H1 (cell line): ENCODE measurements around the gene SOX14. TPM values are rescaled to one million over a fixed set of nuclear protein-coding genes. Genes with fewer than 3 reads are reported as not detected.

Experiments used
- CTCF ChIA-PET: fragments of 300-600 bp; sonication (Branson Sonifier 250); formaldehyde crosslinking; loops from one replicate; lab custom pipeline; 2021; ENCODE audit not compliant: partially characterized antibody; lab: Charles Lee
- POLR2A ChIA-PET: fragments of 300-600 bp; sonication (Branson Sonifier 250); formaldehyde crosslinking; loops from one replicate; lab custom pipeline; 2021; ENCODE audit warnings: inconsistent platforms; ENCODE audit not compliant: partially characterized antibody; lab: Charles Lee
- DNase-seq, 2 experiments: peaks; one replicate each; pipeline versions ENCODE4 v3.0.0 to v3.0.0-alpha.2; 2010 to 2022; ENCODE audit warnings: low spot score in 2 of 2, low read depth in 1 of 2, mixed read lengths in 1 of 2
- FAIRE-seq: peaks from 2 replicates; lab custom pipeline; 2011; peaks lifted over from hg19 to GRCh38; lab: Jason Lieb, UNC
- H2AFZ ChIP-seq: 2 replicates; pipeline ENCODE4 v1.8.1; 2012; ENCODE audit warnings: low read length, inconsistent platforms
- H2AK5ac ChIP-seq: 2 replicates; pipeline ENCODE4 v1.6.1; 2013; ENCODE audit warnings: low read depth, low read length
- H2BK120ac ChIP-seq: replicated peaks from 2 replicates; pipeline ENCODE3; 2013; ENCODE audit warnings: low read depth, low read length, inconsistent platforms
- H2BK12ac ChIP-seq: 2 replicates; pipeline ENCODE4 v1.6.1; 2013; ENCODE audit warnings: low read depth, low read length
- H2BK15ac ChIP-seq: 2 replicates; pipeline ENCODE4 v1.6.1; 2013; ENCODE audit warnings: low read length
- H2BK20ac ChIP-seq: 2 replicates; pipeline ENCODE4 v1.6.1; 2013; ENCODE audit warnings: low read length
- H2BK5ac ChIP-seq: 2 replicates; pipeline ENCODE4 v1.6.1; 2013; ENCODE audit warnings: low read depth, low read length
- H3K14ac ChIP-seq: 2 replicates; pipeline ENCODE4 v1.6.1; 2013; ENCODE audit warnings: inconsistent platforms; ENCODE audit not compliant: insufficient read length
- H3K18ac ChIP-seq: 2 replicates; pipeline ENCODE4 v1.6.1; 2013; ENCODE audit warnings: low read length; ENCODE audit errors: extremely low read depth
- H3K23ac ChIP-seq: 2 replicates; pipeline ENCODE4 v1.6.1; 2013; ENCODE audit warnings: inconsistent platforms; ENCODE audit not compliant: insufficient read length
- H3K23me2 ChIP-seq: 2 replicates; pipeline ENCODE4 v1.6.1; 2013; ENCODE audit warnings: low read depth, low read length
- H3K27ac ChIP-seq: 2 replicates; pipeline ENCODE4 v1.6.1; 2011; ENCODE audit warnings: low read depth, low read length, inconsistent platforms
- H3K27me3 ChIP-seq, 4 experiments: replicated peaks in 1 of 4; 1 replicate in 1 of 4; 2 replicates in 3 of 4; pipeline versions ENCODE4 v1.6.1 to v1.8.1; 2011 to 2013; ENCODE audit warnings: low read length in 3 of 4, mild to moderate bottlenecking in 3 of 4, inconsistent platforms in 2 of 4, mixed read lengths in 2 of 4, moderate library complexity in 1 of 4; ENCODE audit not compliant: control insufficient read depth in 3 of 4, insufficient read depth in 3 of 4; ENCODE audit errors: extremely low read depth in 1 of 4
- H3K36me3 ChIP-seq, 4 experiments: 2 replicates each; pipeline versions ENCODE4 v1.6.1 to v1.8.1; 2011 to 2013; ENCODE audit warnings: mild to moderate bottlenecking in 4 of 4, low read length in 3 of 4, moderate library complexity in 2 of 4, control low read depth in 1 of 4, inconsistent platforms in 1 of 4; ENCODE audit not compliant: insufficient read depth in 4 of 4, control insufficient read depth in 2 of 4
- H3K4ac ChIP-seq: replicated peaks from 2 replicates; pipeline ENCODE3; 2013; ENCODE audit warnings: low read length, low read depth, mixed read lengths, inconsistent platforms; ENCODE audit not compliant: insufficient read length
- H3K4me1 ChIP-seq, 4 experiments: replicated peaks in 1 of 4; 1 replicate in 1 of 4; 2 replicates in 3 of 4; pipeline versions ENCODE4 v1.6.1 to v1.8.1; 2011 to 2013; ENCODE audit warnings: low read length in 3 of 4, inconsistent platforms in 2 of 4, mixed read lengths in 1 of 4; ENCODE audit not compliant: insufficient read depth in 4 of 4, control insufficient read depth in 3 of 4
- H3K4me2 ChIP-seq, 2 experiments: 2 replicates each; pipeline versions ENCODE4 v1.6.1 to v1.8.1; 2011 to 2013; ENCODE audit warnings: low read depth in 2 of 2, low read length in 2 of 2, control low read depth in 1 of 2, inconsistent platforms in 1 of 2, mild to moderate bottlenecking in 1 of 2; ENCODE audit not compliant: insufficient read depth in 1 of 2
- H3K4me3 ChIP-seq, 4 experiments: fragments of 200-600, 300-600 bp in 1 of 4; sonication (generic), shearing (Covaris generic), sonication (Bioruptor Twin) in 1 of 4; 2 replicates each; pipeline versions ENCODE4 v1.5.1 to v1.8.1; 2011 to 2016; ENCODE audit warnings: low read length in 4 of 4, low read depth in 3 of 4, control low read depth in 2 of 4, inconsistent platforms in 2 of 4, mild to moderate bottlenecking in 2 of 4, mixed read lengths in 1 of 4, moderate library complexity in 1 of 4; ENCODE audit not compliant: insufficient read depth in 2 of 4; ENCODE audit errors: extremely low read depth in 1 of 4
- H3K56ac ChIP-seq: replicated peaks from 2 replicates; pipeline ENCODE3; 2013; ENCODE audit warnings: low read depth, mild to moderate bottlenecking, mixed read lengths, low read length, inconsistent platforms; ENCODE audit not compliant: insufficient read length
- H3K79me1 ChIP-seq: 2 replicates; pipeline ENCODE4 v1.6.1; 2013; ENCODE audit warnings: low read depth, low read length, control low read depth
- H3K79me2 ChIP-seq, 2 experiments: 2 replicates each; pipeline versions ENCODE4 v1.6.1 to v1.8.1; 2012 to 2013; ENCODE audit warnings: low read length in 2 of 2, mild to moderate bottlenecking in 2 of 2, inconsistent platforms in 1 of 2; ENCODE audit not compliant: insufficient read depth in 2 of 2, control insufficient read depth in 1 of 2
- H3K9ac ChIP-seq, 4 experiments: replicated peaks in 1 of 4; 1 replicate in 1 of 4; 2 replicates in 3 of 4; pipeline versions ENCODE4 v1.6.1 to v1.8.1; 2011 to 2013; ENCODE audit warnings: low read depth in 3 of 4, low read length in 3 of 4, control low read depth in 2 of 4, mild to moderate bottlenecking in 2 of 4, moderate library complexity in 2 of 4, inconsistent platforms in 1 of 4; ENCODE audit errors: extremely low read depth in 1 of 4
- H3K9me3 ChIP-seq, 2 experiments: 2 replicates each; pipeline versions ENCODE4 v1.6.1 to v1.8.1; 2012 to 2013; ENCODE audit warnings: mild to moderate bottlenecking in 2 of 2, moderate library complexity in 2 of 2, control low read depth in 1 of 2, inconsistent platforms in 1 of 2, low read depth in 1 of 2, low read length in 1 of 2, mixed read lengths in 1 of 2; ENCODE audit not compliant: insufficient read depth in 2 of 2
- H4K20me1 ChIP-seq, 2 experiments: replicated peaks in 1 of 2; 2 replicates each; pipeline versions ENCODE3 to v1.8.1; 2011 to 2013; ENCODE audit warnings: inconsistent platforms in 2 of 2, low read length in 2 of 2, mild to moderate bottlenecking in 1 of 2; ENCODE audit not compliant: insufficient read depth in 2 of 2, control insufficient read depth in 1 of 2
- H4K5ac ChIP-seq: 2 replicates; pipeline ENCODE4 v1.6.1; 2013; ENCODE audit warnings: low read length, low read depth, mixed read lengths, inconsistent platforms; ENCODE audit not compliant: insufficient read length
- H4K8ac ChIP-seq: 2 replicates; pipeline ENCODE4 v1.8.0; 2013; ENCODE audit warnings: mild to moderate bottlenecking, moderate library complexity, low read length, inconsistent platforms; ENCODE audit not compliant: insufficient read depth; ENCODE audit errors: extremely low read depth
- H4K91ac ChIP-seq: replicated peaks from 2 replicates; pipeline ENCODE3; 2013; ENCODE audit warnings: low read length, mixed read lengths, inconsistent platforms; ENCODE audit not compliant: insufficient read length
- ATF3 ChIP-seq: IDR thresholded peaks from 2 replicates; pipeline ENCODE4 v1.6.1; 2011; ENCODE audit warnings: low read depth, mild to moderate bottlenecking, low read length; ENCODE audit not compliant: insufficient read depth
- BACH1 ChIP-seq: IDR thresholded peaks from 2 replicates; pipeline ENCODE4 v1.6.1; 2012; ENCODE audit warnings: low read length, improper control_type of control experiment
- CBX5 ChIP-seq: fragments of 300-800, 300-1000 bp; sonication (generic); IDR thresholded peaks from 2 replicates; pipeline ENCODE4 v1.7.1; 2016; ENCODE audit warnings: antibody characterized with exemption, low read length, low read depth
- CHD1 ChIP-seq: IDR thresholded peaks from 2 replicates; pipeline ENCODE4 v1.6.1; 2012; ENCODE audit warnings: low read depth, low read length, improper control_type of control experiment
- CREB1 ChIP-seq: IDR thresholded peaks from 2 replicates; pipeline ENCODE4 v1.6.1; 2012; ENCODE audit warnings: inconsistent platforms
- EZH2 ChIP-seq: fragments of 200-600 bp; sonication (generic); IDR thresholded peaks from 2 replicates; pipeline ENCODE4 v1.7.1; 2012; ENCODE audit warnings: low read depth, mild to moderate bottlenecking, moderate library complexity, low read length, inconsistent platforms; ENCODE audit not compliant: severe bottlenecking
- KDM5A ChIP-seq: fragments of 200-600 bp; IDR thresholded peaks from 2 replicates; pipeline ENCODE4 v1.7.1; 2012; ENCODE audit warnings: mild to moderate bottlenecking, low read length, inconsistent platforms, mixed read lengths
- RAD21 ChIP-seq, 2 experiments: IDR thresholded peaks in 1 of 2; conservative IDR thresholded peaks in 1 of 2; 2 replicates each; pipeline ENCODE4 v1.6.1; 2011; ENCODE audit warnings: low read depth in 2 of 2, low read length in 2 of 2, improper control_type of control experiment in 1 of 2, inconsistent platforms in 1 of 2, mild to moderate bottlenecking in 1 of 2, moderate library complexity in 1 of 2
- RNF2 ChIP-seq: fragments of 200-900, 300-1000 bp; sonication (generic); IDR thresholded peaks from 2 replicates; pipeline ENCODE4 v1.7.1; 2016; ENCODE audit warnings: borderline replicate concordance, low read depth, mild to moderate bottlenecking, antibody characterized with exemption, low read length; ENCODE audit not compliant: poor library complexity, severe bottlenecking; ENCODE audit errors: missing control alignments
- SP4 ChIP-seq: IDR thresholded peaks from 2 replicates; pipeline ENCODE4 v1.6.1; 2012; ENCODE audit warnings: low read length, inconsistent platforms
- WGBS, 2 experiments: shearing (Covaris generic) in 1 of 2; methylation state at CpG; one replicate each; pipeline versions ENCODE4 v1.1.6 to v1.1.7; 2013 to 2015; ENCODE audit warnings: low lambda C conversion rate in 2 of 2, mixed read lengths in 2 of 2, inconsistent platforms in 1 of 2, low coverage in 1 of 2, missing lambda C conversion rate in 1 of 2; ENCODE audit not compliant: insufficient replicate concordance in 2 of 2, insufficient coverage in 1 of 2, insufficient read length in 1 of 2; ENCODE audit errors: extremely low coverage in 1 of 2, missing lambda C conversion rate in 1 of 2; 5-methylcytosine and 5-hydroxymethylcytosine counted together
- polyA plus RNA-seq, 7 experiments: library from polyadenylated mRNA; depleted of rRNA in 3 of 7; stranded (reverse) in 5 of 7; unstranded in 2 of 7; fragments of >200 nt in 5 of 7; fragments of 200-250 nt in 2 of 7; gene quantifications; 1 replicate in 5 of 7; 2 replicates in 1 of 7; 4 replicates in 1 of 7; pipeline versions ENCODE4 v1.2.1 to v1.2.3, GENCODE V29; 2011 to 2013; ENCODE audit warnings: missing spikeins in 2 of 7, mixed read lengths in 2 of 7
- total RNA-seq: library from RNA; stranded (reverse); fragmentation: NEBNext Ultra II Directional; extraction: Animal tissue kit (Norgen Biotek cat#: 25700); gene quantifications from 2 replicates; pipeline ENCODE4 v1.2.1, GENCODE V29; 2021
- TF ChIP-seq, protein P1 (sequence below): IDR thresholded peaks from 2 replicates; pipeline ENCODE4 v1.6.1; 2012; ENCODE audit warnings: inconsistent platforms
- TF ChIP-seq, protein P2 (sequence below): IDR thresholded peaks from 2 replicates; pipeline ENCODE4 v1.6.1; 2011; ENCODE audit warnings: low read length, improper control_type of control experiment

The SOX14 gene
- total and polyA plus RNA-seq, 2 of the 8 experiments (the other 6 are each of a cell fraction or from before 2014, with no cell fraction given), result 0.03 to 0.50 TPM

- Histone ChIP-seq H3K9me3 (no peaks in the 10 kb centered on the region), H2AK5ac (no peak overlapping the region), H4K20me1 (no peaks in the 10 kb centered on the region), H3K4me2 (no peak overlapping the region), H3K27ac (no peak overlapping the region), H2BK5ac (no peak overlapping the region), H2BK15ac (no peak overlapping the region; the same call in 1 of the 2 replicates), H3K36me3 (no peaks in the 10 kb centered on the region), H3K56ac (no peak overlapping the region), H2BK120ac (no peak overlapping the region), H2BK12ac (no peak overlapping the region), H3K23me2 (0 out of 2 replicates have a peak, but pooled peaks cover 2% of the 10 kb centered on the region), H3K9ac (no peak overlapping the region), H2AFZ (no peak overlapping the region), H3K27me3 (no peaks in the 10 kb centered on the region), H3K79me1 (no peaks in the 10 kb centered on the region), H3K79me2 (no peaks in the 10 kb centered on the region), H3K4me1 (peaks cover 0 to 5% (median 0%) of the 10 kb centered on the region in 4 experiments; a peak in 1 of 7 replicates), H2BK20ac (no peak overlapping the region), H4K91ac (no peak overlapping the region), H3K4me3 (no peak overlapping the region), H3K23ac (no peak overlapping the region), H3K4ac (no peak overlapping the region), H3K18ac (no peak overlapping the region; the same call in 1 of the 2 replicates), H3K14ac (no peak overlapping the region), H4K8ac (no peak overlapping the region), H4K5ac (no peak overlapping the region)
- ChIA-PET POLR2A (no interaction called here), CTCF (interaction anchor here (0.6 to 2.6 kb wide), 7 partner anchors 14 to 687 kb away, joined by 3 to 9 read pairs (median 4); no protein-coding TSS in a partner anchor)
- 70% methylated on average over 3 of the region's 3 CpGs; no CpG with 5 or more reads in 1 of the 2 experiments for WGBS, 2 experiments
- DNase-seq (no peak), FAIRE-seq (no peak)
- no peak for TF ChIP-seq RAD21 (IDR thresholded peaks at IDR 0.05 in 1 of 2, conservative IDR thresholded peaks at IDR 0.05 in 1 of 2; ENCODE audit: low read depth in 2 of 2, low read length in 2 of 2)
- TF ChIP-seq EZH2, result no peak
- TF ChIP-seq BACH1, result no peak
- no peak for TF ChIP-seq CBX5
- no peak for TF ChIP-seq RNF2
- no peak for TF ChIP-seq ATF3
- TF ChIP-seq, protein P1, sequence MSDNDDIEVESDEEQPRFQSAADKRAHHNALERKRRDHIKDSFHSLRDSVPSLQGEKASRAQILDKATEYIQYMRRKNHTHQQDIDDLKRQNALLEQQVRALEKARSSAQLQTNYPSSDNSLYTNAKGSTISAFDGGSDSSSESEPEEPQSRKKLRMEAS, result no peak
- TF ChIP-seq SP4, result no peak
- no peak for TF ChIP-seq CHD1
- no peak for TF ChIP-seq KDM5A
- TF ChIP-seq CREB1, result no peak
- TF ChIP-seq, protein P2, sequence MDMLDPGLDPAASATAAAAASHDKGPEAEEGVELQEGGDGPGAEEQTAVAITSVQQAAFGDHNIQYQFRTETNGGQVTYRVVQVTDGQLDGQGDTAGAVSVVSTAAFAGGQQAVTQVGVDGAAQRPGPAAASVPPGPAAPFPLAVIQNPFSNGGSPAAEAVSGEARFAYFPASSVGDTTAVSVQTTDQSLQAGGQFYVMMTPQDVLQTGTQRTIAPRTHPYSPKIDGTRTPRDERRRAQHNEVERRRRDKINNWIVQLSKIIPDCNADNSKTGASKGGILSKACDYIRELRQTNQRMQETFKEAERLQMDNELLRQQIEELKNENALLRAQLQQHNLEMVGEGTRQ, result no peak
Observed at GRCh38 chr3:137796993-137797392, 32.9 kb downstream of the SOX14 start.
